ENCODE results near the gene OR6S1.

- TF ChIP-seq, protein P1, sequence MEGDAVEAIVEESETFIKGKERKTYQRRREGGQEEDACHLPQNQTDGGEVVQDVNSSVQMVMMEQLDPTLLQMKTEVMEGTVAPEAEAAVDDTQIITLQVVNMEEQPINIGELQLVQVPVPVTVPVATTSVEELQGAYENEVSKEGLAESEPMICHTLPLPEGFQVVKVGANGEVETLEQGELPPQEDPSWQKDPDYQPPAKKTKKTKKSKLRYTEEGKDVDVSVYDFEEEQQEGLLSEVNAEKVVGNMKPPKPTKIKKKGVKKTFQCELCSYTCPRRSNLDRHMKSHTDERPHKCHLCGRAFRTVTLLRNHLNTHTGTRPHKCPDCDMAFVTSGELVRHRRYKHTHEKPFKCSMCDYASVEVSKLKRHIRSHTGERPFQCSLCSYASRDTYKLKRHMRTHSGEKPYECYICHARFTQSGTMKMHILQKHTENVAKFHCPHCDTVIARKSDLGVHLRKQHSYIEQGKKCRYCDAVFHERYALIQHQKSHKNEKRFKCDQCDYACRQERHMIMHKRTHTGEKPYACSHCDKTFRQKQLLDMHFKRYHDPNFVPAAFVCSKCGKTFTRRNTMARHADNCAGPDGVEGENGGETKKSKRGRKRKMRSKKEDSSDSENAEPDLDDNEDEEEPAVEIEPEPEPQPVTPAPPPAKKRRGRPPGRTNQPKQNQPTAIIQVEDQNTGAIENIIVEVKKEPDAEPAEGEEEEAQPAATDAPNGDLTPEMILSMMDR (IDR thresholded peaks at IDR 0.05): no peak
- no peak for TF ChIP-seq POLR2A (IDR thresholded peaks at IDR 0.05)
Measured at GRCh38 chr14:20682127-20682434, 40.6 kb upstream of the OR6S1 start.

All from ovary (tissue), 3 donors.